Body of pancreas (tissue), 4 donors: ENCODE data around the gene NQO2.
A peak's percentile ranks its signal among the peaks of the same experiment; 100 is the strongest.

ENCODE experiments used
- CTCF ChIP-seq, 7 experiments: fragments of 450-650 bp in 4 of 7; fragments of 200-600 bp in 3 of 7; sonication (generic) in 3 of 7; IDR thresholded peaks; one replicate each; pipeline ENCODE4 v1.5.1; 2016 to 2019; ENCODE audit warnings: antibody characterized with exemption in 7 of 7
- POLR2A ChIP-seq, 3 donors: fragments of 450-650 bp; IDR thresholded peaks; one replicate each; pipeline ENCODE4 v1.6.1; 2016; ENCODE audit warnings: antibody characterized with exemption in 3 of 3, mild to moderate bottlenecking in 2 of 3

GRCh38 chr6:2990248-2990931 lies 9.3 kb upstream of the NQO2 start:
- TF ChIP-seq CTCF (IDR thresholded peaks at IDR 0.05) = no peak
- TF ChIP-seq POLR2A (IDR thresholded peaks at IDR 0.05) = peak in 2 of 3 donors; percentile 15 to 29
